OCI-LY7 (cell line): ENCODE results near the gene FAP. TPM values are rescaled to one million over a fixed set of nuclear protein-coding genes. Genes with fewer than 3 reads are reported as not detected.

Source experiments
- BruUV-seq: library from RNA; stranded (reverse); fragments of 400-500 nt; replicated peaks from 2 replicates; lab custom pipeline; 2021; lab: Mats Ljungman, UMichigan
- CTCF ChIA-PET: fragments of 300-600 bp; sonication (Branson Sonifier 250); formaldehyde crosslinking; loops from one replicate; lab custom pipeline; 2022; ENCODE audit warnings: antibody characterized with exemption; ENCODE audit not compliant: unreplicated experiment; lab: Charles Lee
- POLR2A ChIA-PET: fragments of 300-600 bp; sonication (Branson Sonifier 250); formaldehyde crosslinking; loops from one replicate; lab custom pipeline; 2022; ENCODE audit warnings: antibody characterized with exemption; lab: Charles Lee
- DNase-seq: peaks from one replicate; pipeline ENCODE4 v3.0.0-alpha.2; 2015; ENCODE audit warnings: low spot score
- H2AFZ ChIP-seq: fragments of 200-600 bp; sonication (generic), shearing (Covaris generic); 2 replicates; pipeline ENCODE4 v1.6.1; 2014; ENCODE audit warnings: mild to moderate bottlenecking, antibody characterized with exemption, low read length, moderate library complexity
- H3K27ac ChIP-seq: fragments of 200-600 bp; sonication (generic); 2 replicates; pipeline ENCODE4 v1.5.1; 2014; ENCODE audit warnings: mixed run types, low read depth, mild to moderate bottlenecking, moderate library complexity, low read length, inconsistent platforms; ENCODE audit not compliant: poor library complexity, severe bottlenecking
- H3K36me3 ChIP-seq: fragments of 200-600 bp; sonication (generic); 2 replicates; pipeline ENCODE4 v1.6.1; 2014; ENCODE audit warnings: mild to moderate bottlenecking, antibody characterized with exemption, low read length, moderate library complexity, mixed read lengths; ENCODE audit not compliant: insufficient read depth
- H3K4me1 ChIP-seq: fragments of 200-600 bp; sonication (generic); 2 replicates; pipeline ENCODE4 v1.5.1; 2014; ENCODE audit warnings: mild to moderate bottlenecking, low read length; ENCODE audit not compliant: insufficient read depth, poor library complexity, severe bottlenecking
- H3K4me2 ChIP-seq: fragments of 200-600 bp; sonication (generic); 2 replicates; pipeline ENCODE4 v1.6.1; 2014; ENCODE audit warnings: mild to moderate bottlenecking, low read length
- H3K4me3 ChIP-seq: fragments of 200-600 bp; sonication (generic); 2 replicates; pipeline ENCODE4 v1.5.1; 2014; ENCODE audit warnings: mild to moderate bottlenecking, low read depth, low read length; ENCODE audit not compliant: poor library complexity, severe bottlenecking
- H3K79me2 ChIP-seq: fragments of 200-600 bp; sonication (generic); 2 replicates; pipeline ENCODE4 v1.6.1; 2016; ENCODE audit warnings: low read depth, mild to moderate bottlenecking, low read length, moderate library complexity, mixed read lengths; ENCODE audit not compliant: insufficient read depth
- H3K9me2 ChIP-seq: fragments of 200-600 bp; sonication (generic); 2 replicates; pipeline ENCODE4 v1.6.1; 2016; ENCODE audit warnings: mild to moderate bottlenecking, low read length, mixed read lengths; ENCODE audit not compliant: insufficient read depth
- H3K9me3 ChIP-seq: fragments of 200-600 bp; sonication (generic); 2 replicates; pipeline ENCODE4 v1.6.1; 2014; ENCODE audit warnings: mild to moderate bottlenecking, mixed run types, low read length, mixed read lengths
- H4K20me1 ChIP-seq: fragments of 200-600 bp; sonication (generic); 2 replicates; pipeline ENCODE4 v1.6.1; 2014; ENCODE audit warnings: mild to moderate bottlenecking, antibody characterized with exemption, low read length, moderate library complexity, mixed read lengths; ENCODE audit not compliant: insufficient read depth
- CTCF ChIP-seq: fragments of 200-600 bp; sonication (generic); conservative IDR thresholded peaks from 2 replicates; pipeline ENCODE4 v1.5.1; 2014; ENCODE audit warnings: mild to moderate bottlenecking, antibody characterized with exemption, low read length, moderate library complexity, mixed read lengths
- EZH2phosphoT487 ChIP-seq: fragments of 200-600 bp; sonication (generic); IDR thresholded peaks from 2 replicates; pipeline ENCODE4 v1.6.1; 2018; ENCODE audit warnings: low read depth, borderline replicate concordance, mild to moderate bottlenecking, mixed run types, antibody characterized with exemption, low read length, moderate library complexity, mixed read lengths
- intact Hi-C: fragments of 100-400 bp; cut with micrococcal nuclease; formaldehyde crosslinking; loops from one replicate; pipeline ENCODE4 v1.10.0; 2022; ENCODE audit not compliant: unreplicated experiment
- total RNA-seq, 2 experiments: library from RNA; depleted of rRNA in 1 of 2; stranded (reverse); fragments of >200 nt in 1 of 2; shearing (Covaris generic) in 1 of 2; gene quantifications; 2 replicates each; pipeline ENCODE4 v1.2.3, GENCODE V29; 2014 to 2022

The FAP gene
- total RNA-seq, 2 experiments from 2014 or later: not detected

- CTCF ChIA-PET: no interaction called here
Observed at GRCh38 chr2:162219426-162219825, 23.8 kb downstream of the FAP start.

GRCh38 chr2:162217598-162217997, 25.6 kb downstream of the FAP start:
- H3K9me2 ChIP-seq: no peaks in the 10 kb centered on the region
- H3K9me3 ChIP-seq: no peaks in the 10 kb centered on the region
- BruUV-seq: no TSS peak
- TF ChIP-seq EZH2phosphoT487 (no peak), CTCF (no peak)
- H4K20me1 ChIP-seq: no peaks in the 10 kb centered on the region
- DNase-seq: no peak
- intact Hi-C loops: no loop called here
- no peaks in the 10 kb centered on the region for H3K4me1 ChIP-seq
- H3K4me3 ChIP-seq: no peak overlapping the region
- no peak overlapping the region for H3K4me2 ChIP-seq
- H2AFZ ChIP-seq: no peak overlapping the region
- ChIA-PET CTCF (no interaction called here), POLR2A (no interaction called here)
- no peaks in the 10 kb centered on the region for H3K79me2 ChIP-seq
- no peak overlapping the region for H3K27ac ChIP-seq
- H3K36me3 ChIP-seq: no peaks in the 10 kb centered on the region

More at GRCh38 chr2:162219426-162219825, 23.8 kb downstream of the FAP start:
- POLR2A ChIA-PET: interaction anchor here (0.6 kb wide), 1 partner anchor 84 kb away, joined by 4 read pairs; no protein-coding TSS in a partner anchor
- intact Hi-C loops: no loop called here
- Histone ChIP-seq H2AFZ (no peak overlapping the region), H3K27ac (no peak overlapping the region), H3K9me2 (no peaks in the 10 kb centered on the region), H4K20me1 (no peaks in the 10 kb centered on the region), H3K79me2 (no peaks in the 10 kb centered on the region), H3K4me2 (no peak overlapping the region), H3K4me1 (no peaks in the 10 kb centered on the region), H3K36me3 (no peaks in the 10 kb centered on the region), H3K9me3 (no peaks in the 10 kb centered on the region), H3K4me3 (no peak overlapping the region)
- TF ChIP-seq EZH2phosphoT487 (no peak), CTCF (no peak)
- DNase-seq: no peak
- no TSS peak for BruUV-seq

- ChIA-PET POLR2A (interaction anchor here (0.8 to 1.2 kb wide), 2 partner anchors 24 to 88 kb away, joined by 3 to 4 read pairs; no protein-coding TSS in a partner anchor), CTCF (no interaction called here)
- no peaks in the 10 kb centered on the region for H3K79me2 ChIP-seq
- no peak for DNase-seq
- no peak overlapping the region for H3K4me2 ChIP-seq
- H2AFZ ChIP-seq: no peak overlapping the region
- H3K9me2 ChIP-seq: no peaks in the 10 kb centered on the region
- no peak overlapping the region for H3K27ac ChIP-seq
- no peaks in the 10 kb centered on the region for H3K36me3 ChIP-seq
- H3K9me3 ChIP-seq: no peaks in the 10 kb centered on the region
- intact Hi-C loops: no loop called here
- no peak overlapping the region for H3K4me3 ChIP-seq
- no peaks in the 10 kb centered on the region for H3K4me1 ChIP-seq
- TF ChIP-seq EZH2phosphoT487 (no peak), CTCF (no peak)
- BruUV-seq: no TSS peak
- H4K20me1 ChIP-seq: no peaks in the 10 kb centered on the region
Observed at GRCh38 chr2:162215162-162215561, 28.1 kb downstream of the FAP start.
